GM19023 (cell line): Measurements from ENCODE around the gene MYG1.
"Not testable (repeated sequence)": the region's sequence is repeated elsewhere in the genome, so short reads cannot be mapped to it uniquely, and the experiment has no call there.

Experiments used
- ATAC-seq: cut with Tn5 transposase; IDR thresholded peaks from one replicate; pipeline ENCODE4 v1.9.1; 2021; ENCODE audit warnings: mild to moderate bottlenecking, moderate library complexity; ENCODE audit not compliant: unreplicated experiment

Gene MYG1

GRCh38 chr12:53286448-53286847 is 13.0 kb upstream of the MYG1 start:
- no peak for ATAC-seq

- no peak for ATAC-seq
Observed at GRCh38 chr12:53287741-53288216, 11.7 kb upstream of the MYG1 start.

GRCh38 chr12:53288322-53288721 is 11.2 kb upstream of the MYG1 start:
- no peak for ATAC-seq

- ATAC-seq = no peak
Observed at GRCh38 chr12:53289891-53290290, 9.6 kb upstream of the MYG1 start.

- no peak for ATAC-seq
Observed at GRCh38 chr12:53290661-53291060, 8.8 kb upstream of the MYG1 start.

GRCh38 chr12:53292426-53292825 is 7.1 kb upstream of the MYG1 start:
- no peak for ATAC-seq

- ATAC-seq = peak; percentile 73
Observed at GRCh38 chr12:53295070-53295890, 4.2 kb upstream of the MYG1 start, which contains the start of gene PFDN5. TSS of gene PFDN5 (plus strand) at chr12:53295542. CDS start at chr12:53295568, 26 bp downstream.

GRCh38 chr12:53295891-53296219 is 3.6 kb upstream of the MYG1 start:
- ATAC-seq = no peak

- ATAC-seq = not testable (repeated sequence)
Observed at GRCh38 chr12:53297106-53297505, 2.4 kb upstream of the MYG1 start.

GRCh38 chr12:53298164-53298563 is 1.3 kb upstream of the MYG1 start:
- ATAC-seq = no peak

GRCh38 chr12:53299101-53299453 is 418 bp upstream of the MYG1 start:
- no peak for ATAC-seq

- no peak for ATAC-seq
Observed at GRCh38 chr12:53300187-53300586, 692 bp downstream of the MYG1 start.

- ATAC-seq = no peak
Observed at GRCh38 chr12:53302903-53303302, 3.4 kb downstream of the MYG1 start.

GRCh38 chr12:53306826-53307225 is 7.3 kb downstream of the MYG1 start:
- ATAC-seq = no peak

GRCh38 chr12:53308276-53308675 is 8.8 kb downstream of the MYG1 start:
- no peak for ATAC-seq

GRCh38 chr12:53313996-53314395 is 14.5 kb downstream of the MYG1 start:
- no peak for ATAC-seq

GRCh38 chr12:53320352-53321195 is 21.1 kb downstream of the MYG1 start:
- no peak for ATAC-seq

- ATAC-seq = no peak
Observed at GRCh38 chr12:53324113-53324778, 24.8 kb downstream of the MYG1 start.

- peak; percentile 48 for ATAC-seq
Observed at GRCh38 chr12:53324779-53325510, 25.4 kb downstream of the MYG1 start.

GRCh38 chr12:53325511-53326061 is 26.1 kb downstream of the MYG1 start:
- no peak for ATAC-seq
